GM18951 (cell line): ENCODE data around the gene TDRD12.

Source experiments
- POLR2A ChIP-seq: IDR thresholded peaks from 4 replicates; pipeline ENCODE4 v1.6.1; 2011; ENCODE audit warnings: mild to moderate bottlenecking; ENCODE audit not compliant: insufficient read length, insufficient read depth; ENCODE audit errors: extremely low read depth
- in situ Hi-C: fragments of 300-500 bp; cut with MboI; formaldehyde crosslinking; loops from one replicate; pipeline ENCODE4 v1.12.0; 2022; ENCODE audit warnings: low sequenced_read_pairs, mixed read lengths, inconsistent platforms; ENCODE audit not compliant: unreplicated experiment

TDRD12 gene

GRCh38 chr19:32817569-32818476 is 98.3 kb downstream of the TDRD12 start:
- in situ Hi-C loops = no loop called here
- TF ChIP-seq POLR2A = no peak

DNA sequence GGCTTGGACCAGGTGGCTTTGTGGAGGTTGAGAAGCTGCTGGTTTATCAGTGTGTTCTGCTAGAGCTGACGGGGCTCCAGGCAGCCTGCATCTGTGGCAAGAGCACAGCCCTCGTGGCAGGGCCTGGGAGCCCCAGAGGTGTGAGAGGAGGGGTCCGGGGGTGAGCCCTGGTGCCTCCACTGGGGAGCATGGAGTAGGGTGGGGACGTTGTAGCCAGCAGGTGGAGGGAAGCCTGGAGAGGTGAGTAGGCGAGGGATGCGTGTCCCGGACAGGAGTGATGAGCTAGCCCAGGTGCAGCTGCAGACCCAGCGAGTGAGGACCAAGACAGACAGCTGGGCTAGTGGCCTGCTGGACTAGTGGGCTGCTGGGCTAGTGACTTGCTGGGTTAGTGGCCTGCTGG is 99.0 kb downstream of the TDRD12 start:
- in situ Hi-C loops = no loop called here
- no peak for TF ChIP-seq POLR2A

- TF ChIP-seq POLR2A = no peak
- in situ Hi-C loops = no loop called here
These were observed 100.1 kb downstream of the TDRD12 start for GRCh38 chr19:32819419-32820400.

DNA sequence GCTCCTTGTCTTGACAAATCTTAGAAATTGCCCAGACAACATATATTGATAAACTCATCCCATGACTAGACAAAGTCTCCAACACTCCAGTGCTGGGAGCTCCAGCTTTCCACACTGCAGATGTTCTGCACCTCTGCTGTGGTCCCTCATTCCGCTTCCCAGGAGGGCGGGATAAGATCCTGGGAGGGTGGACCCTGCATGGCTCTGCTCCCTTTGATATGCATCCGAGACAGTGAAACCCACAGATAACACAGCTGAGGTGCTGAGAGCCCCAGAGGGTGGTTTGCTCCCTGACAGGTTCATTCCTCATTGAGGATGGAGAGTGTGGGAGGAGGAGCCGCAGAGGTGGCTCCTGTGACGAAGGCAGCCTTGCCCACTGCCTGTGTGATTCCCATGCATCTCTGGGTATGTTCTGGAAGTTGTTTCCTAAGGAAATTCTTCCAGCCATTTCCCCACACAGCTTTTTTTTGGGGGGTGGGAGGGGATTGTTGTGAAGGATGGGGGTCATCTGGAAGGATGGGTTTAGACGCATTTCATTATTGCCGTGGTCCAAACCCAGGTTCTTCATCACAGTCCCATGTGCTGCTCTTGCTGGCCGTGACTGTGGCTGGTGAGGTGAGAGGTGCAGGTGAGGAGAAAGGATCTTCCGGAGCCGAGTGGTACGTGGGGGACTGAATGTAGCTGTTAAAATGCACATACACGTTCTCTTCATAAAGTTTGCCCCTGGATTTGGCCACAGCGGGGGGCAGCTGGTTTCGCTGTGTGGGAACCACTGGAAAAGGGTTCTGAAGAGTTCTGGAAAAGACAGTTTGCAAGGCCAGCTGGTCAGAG is 103.6 kb downstream of the TDRD12 start:
- no peak for TF ChIP-seq POLR2A
- in situ Hi-C loops = no loop called here

DNA sequence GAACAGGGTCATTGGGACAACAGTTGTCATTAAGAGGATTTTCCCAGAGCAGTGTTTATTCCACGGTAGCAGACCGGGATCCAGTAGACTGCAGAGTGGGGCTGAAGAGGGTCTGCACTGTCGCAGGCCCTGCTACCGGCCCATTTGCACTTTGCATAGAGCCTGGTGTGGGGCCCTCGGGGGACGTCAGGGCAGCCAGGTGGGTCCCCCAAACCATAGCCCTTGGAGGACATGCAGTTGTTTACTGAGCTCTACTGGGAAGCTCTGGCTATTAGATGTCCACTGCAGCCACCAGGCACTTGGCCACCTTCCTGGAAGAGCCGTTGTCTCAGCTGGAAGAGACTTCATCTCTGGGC is 104.2 kb downstream of the TDRD12 start:
- in situ Hi-C loops = no loop called here
- TF ChIP-seq POLR2A = no peak

- in situ Hi-C loops = no loop called here
- TF ChIP-seq POLR2A = no peak
These were observed 104.7 kb downstream of the TDRD12 start for GRCh38 chr19:32824191-32824751.

DNA sequence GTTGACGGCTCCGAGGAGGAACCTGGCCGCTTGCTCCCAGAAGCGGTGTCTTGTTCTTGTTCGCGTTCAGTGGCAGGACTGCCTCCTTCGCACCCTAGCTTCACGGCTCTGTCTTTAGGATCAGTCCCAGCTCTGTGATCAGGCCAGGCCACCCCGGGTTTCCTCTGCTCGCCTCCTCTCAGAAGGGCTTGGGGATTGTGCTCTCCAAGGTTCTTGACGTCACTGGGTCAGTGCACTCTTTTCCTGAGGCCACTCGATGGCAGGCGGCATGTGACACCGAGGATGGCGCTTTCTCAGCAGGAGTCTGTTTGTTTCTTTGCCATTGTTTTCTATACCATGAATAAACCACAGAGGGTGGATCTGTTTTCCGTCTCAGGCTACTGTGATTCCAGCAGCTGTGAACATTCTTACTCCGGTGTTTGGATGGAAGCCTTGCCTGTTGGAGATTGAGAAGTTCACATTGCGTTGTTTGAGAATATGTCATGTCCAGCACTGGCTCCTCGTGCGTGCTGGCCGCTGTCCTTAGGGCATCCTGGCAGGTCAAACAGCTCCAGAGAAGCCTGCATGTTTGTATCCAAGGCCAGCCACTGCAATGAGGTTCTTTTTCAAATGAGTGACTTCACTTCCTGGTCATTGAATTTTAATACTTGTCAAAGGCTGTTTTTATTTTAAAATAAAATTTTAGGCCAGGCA is 105.5 kb downstream of the TDRD12 start:
- in situ Hi-C loops = no loop called here
- TF ChIP-seq POLR2A = no peak

DNA sequence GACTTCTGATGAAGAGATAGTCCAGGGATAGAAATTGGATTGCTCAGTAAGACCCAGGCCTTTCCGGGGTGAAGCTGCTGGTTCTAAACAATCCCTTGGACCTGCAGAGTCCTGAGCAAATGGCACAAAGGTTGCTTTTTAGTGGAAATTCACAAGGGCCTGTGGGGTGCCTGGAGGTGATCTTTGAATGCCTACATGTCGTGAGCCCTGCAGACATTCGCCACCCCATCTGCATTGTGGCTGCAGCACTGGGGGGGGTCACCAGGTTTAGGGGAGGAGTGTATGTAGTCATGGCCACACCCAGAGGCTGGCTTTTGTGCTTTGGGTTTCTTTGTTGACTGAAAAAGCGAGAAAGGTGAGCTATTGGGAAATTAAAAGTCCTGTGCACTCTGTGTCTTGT is 108.6 kb downstream of the TDRD12 start:
- in situ Hi-C loops = no loop called here
- no peak for TF ChIP-seq POLR2A

- in situ Hi-C loops = no loop called here
These were observed 109.2 kb downstream of the TDRD12 start for GRCh38 chr19:32828643-32829344.

GRCh38 chr19:32829345-32829896 is 109.9 kb downstream of the TDRD12 start:
- no peak for TF ChIP-seq POLR2A
- in situ Hi-C loops = no loop called here

More at GRCh38 chr19:32828643-32829344, 109.2 kb downstream of the TDRD12 start:
- TF ChIP-seq POLR2A = no peak
